ENCODE measurements around the gene ZNF19.

DNA sequence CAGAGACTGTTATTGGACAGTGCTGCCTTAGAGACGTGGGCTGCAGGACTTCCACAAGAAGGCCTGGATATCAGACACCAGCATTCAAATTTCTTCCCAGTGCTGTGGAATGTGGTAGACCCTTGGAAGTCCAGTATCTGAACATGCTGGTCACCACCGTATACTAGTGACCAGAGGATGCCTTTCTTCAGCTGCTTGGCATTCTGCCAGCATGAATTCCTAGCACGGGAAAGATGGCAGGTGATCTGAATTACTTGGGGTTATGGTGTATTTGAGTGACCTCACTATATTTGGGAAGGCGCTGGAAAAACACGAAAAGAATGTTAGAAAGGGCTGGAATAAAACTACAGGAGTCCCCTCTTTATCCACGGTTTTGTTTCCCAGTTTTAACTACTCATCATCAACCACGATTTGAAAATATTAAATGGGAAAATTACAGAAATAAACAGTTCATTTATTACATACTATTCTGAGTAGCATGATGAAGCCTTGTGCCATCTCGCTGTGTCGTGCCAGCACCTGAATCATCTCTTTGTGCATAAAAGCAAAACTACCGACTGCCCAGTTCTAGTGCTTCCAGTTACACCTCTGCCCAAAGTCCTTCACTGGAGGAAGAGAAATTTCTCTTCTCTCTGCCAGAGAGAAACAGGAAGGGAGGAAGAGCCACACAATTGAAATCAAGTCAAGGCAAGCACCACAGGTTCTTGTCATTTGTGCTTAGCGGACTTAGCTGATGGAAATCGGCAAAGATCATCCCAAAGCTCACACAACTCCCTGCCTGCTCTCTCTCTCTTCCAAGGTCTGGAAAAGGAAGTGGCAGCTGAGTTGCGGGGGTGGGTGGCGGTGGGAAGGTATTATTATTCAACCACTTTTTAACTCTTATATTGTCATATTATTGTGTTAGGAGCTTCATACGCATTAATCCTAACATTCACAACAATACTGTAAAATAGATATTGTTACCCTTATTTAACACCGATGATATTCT lies 35.7 kb upstream of the ZNF19 start:
- no peak for TF ChIP-seq POLR2AphosphoS5 (IDR thresholded peaks at IDR 0.05)
- TF ChIP-seq, protein P1, sequence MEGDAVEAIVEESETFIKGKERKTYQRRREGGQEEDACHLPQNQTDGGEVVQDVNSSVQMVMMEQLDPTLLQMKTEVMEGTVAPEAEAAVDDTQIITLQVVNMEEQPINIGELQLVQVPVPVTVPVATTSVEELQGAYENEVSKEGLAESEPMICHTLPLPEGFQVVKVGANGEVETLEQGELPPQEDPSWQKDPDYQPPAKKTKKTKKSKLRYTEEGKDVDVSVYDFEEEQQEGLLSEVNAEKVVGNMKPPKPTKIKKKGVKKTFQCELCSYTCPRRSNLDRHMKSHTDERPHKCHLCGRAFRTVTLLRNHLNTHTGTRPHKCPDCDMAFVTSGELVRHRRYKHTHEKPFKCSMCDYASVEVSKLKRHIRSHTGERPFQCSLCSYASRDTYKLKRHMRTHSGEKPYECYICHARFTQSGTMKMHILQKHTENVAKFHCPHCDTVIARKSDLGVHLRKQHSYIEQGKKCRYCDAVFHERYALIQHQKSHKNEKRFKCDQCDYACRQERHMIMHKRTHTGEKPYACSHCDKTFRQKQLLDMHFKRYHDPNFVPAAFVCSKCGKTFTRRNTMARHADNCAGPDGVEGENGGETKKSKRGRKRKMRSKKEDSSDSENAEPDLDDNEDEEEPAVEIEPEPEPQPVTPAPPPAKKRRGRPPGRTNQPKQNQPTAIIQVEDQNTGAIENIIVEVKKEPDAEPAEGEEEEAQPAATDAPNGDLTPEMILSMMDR (IDR thresholded peaks at IDR 0.05) = no peak
- no peak for TF ChIP-seq POLR2A (IDR thresholded peaks at IDR 0.05)
- TF ChIP-seq EP300 (IDR thresholded peaks at IDR 0.05; ENCODE audit: low read depth) = no peak
